HG02884 (cell line): ENCODE measurements around the gene TLK1.
A peak's percentile ranks its signal among the peaks of the same experiment; 100 is the strongest.

Experiments used
- ATAC-seq: cut with Tn5 transposase; IDR thresholded peaks from one replicate; pipeline ENCODE4 v1.9.1; 2021; ENCODE audit warnings: mild to moderate bottlenecking, moderate library complexity; ENCODE audit not compliant: unreplicated experiment

TLK1 gene

DNA sequence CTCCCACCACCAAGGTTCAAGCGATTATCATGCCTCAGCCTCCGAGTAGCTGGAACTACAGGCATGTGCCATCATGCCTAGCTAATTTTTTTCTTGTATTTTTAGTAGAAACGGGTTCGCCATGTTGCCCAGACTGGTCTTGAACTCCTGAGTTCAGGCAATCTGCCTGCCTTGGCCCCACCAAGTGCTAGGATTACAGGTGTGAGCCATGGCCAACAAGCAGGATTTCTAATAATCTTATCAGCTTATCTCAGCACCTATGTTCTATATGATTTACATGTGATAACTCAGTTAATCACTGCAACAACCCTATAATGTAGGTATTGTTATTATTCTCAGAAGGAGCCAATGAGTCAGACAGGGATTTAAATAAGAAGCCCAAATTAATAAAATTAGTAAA, 151.3 kb downstream of the TLK1 start:
- no peak for ATAC-seq

DNA sequence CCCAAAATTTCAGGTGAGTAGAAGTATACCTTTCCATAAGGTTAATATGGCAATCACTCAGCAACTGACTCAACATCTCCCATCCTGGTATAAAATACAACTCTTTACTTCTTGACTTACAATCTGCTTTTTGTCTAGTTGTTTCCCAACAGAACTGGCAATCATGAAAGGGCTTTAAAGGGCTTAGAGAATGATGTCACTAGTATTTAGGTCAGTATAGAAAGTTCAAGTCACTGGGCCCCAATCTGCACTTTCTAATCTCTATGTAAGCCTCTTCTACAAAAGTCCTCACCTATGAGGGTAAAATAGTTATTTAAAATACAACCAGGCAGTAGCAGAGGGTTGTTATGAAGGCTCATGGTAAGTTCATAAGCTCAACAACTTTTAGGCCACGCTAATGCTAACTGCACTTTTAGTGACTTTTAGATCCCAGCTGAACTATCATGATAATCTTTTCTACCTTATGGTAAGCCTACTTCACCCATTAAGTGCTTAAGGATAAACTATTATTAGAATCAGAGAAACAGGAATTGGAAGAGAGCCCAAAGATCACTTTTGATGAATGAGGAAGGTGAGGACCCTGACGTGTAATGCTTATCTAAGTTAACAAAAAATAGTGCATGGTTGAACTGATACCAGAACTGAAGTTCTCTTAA, 152.0 kb downstream of the TLK1 start:
- ATAC-seq: no peak

- no peak for ATAC-seq
Observed at GRCh38 chr2:171004833-171005232, 155.9 kb downstream of the TLK1 start.

DNA sequence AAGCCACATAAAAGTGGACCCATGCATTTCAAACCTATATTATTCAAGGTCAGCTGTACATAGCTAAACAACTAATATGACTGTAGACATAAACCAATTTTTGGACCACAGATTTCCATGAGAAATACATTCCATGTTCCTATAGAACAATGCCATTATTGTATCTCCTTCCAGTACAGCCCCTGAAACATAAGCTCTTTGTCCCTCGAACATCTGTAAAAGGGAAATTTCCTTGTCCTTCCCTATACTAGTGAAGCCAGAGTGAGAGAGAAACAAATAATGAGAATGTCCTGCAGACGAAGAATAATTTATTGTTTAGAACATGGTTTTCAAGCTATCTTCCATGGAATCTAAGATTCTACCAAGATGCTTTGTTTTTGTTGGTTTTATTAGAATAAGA, 156.3 kb downstream of the TLK1 start:
- ATAC-seq: no peak

- no peak for ATAC-seq
Observed at GRCh38 chr2:170999654-171000053, 161.0 kb downstream of the TLK1 start.

GRCh38 chr2:170997893-170998597, 162.6 kb downstream of the TLK1 start:
- ATAC-seq: no peak

DNA sequence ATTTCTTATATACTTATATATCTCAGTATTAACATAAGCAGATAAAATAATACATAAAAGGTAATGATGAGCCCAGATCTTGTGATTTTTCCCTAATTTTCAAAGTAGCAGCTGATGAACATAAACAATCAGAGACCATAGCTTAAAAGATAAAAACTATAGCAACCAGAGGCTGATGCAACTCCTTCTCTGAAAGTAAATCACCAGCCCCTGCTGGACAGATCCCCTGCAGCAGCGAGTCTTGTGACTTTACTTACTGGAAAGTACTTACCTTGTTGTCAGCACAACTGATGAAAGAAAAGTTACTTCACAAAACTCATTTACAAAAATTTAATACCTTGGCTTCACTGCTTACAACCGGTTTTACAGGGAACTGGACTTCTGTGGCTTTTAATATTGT, 164.4 kb downstream of the TLK1 start:
- ATAC-seq: no peak

DNA sequence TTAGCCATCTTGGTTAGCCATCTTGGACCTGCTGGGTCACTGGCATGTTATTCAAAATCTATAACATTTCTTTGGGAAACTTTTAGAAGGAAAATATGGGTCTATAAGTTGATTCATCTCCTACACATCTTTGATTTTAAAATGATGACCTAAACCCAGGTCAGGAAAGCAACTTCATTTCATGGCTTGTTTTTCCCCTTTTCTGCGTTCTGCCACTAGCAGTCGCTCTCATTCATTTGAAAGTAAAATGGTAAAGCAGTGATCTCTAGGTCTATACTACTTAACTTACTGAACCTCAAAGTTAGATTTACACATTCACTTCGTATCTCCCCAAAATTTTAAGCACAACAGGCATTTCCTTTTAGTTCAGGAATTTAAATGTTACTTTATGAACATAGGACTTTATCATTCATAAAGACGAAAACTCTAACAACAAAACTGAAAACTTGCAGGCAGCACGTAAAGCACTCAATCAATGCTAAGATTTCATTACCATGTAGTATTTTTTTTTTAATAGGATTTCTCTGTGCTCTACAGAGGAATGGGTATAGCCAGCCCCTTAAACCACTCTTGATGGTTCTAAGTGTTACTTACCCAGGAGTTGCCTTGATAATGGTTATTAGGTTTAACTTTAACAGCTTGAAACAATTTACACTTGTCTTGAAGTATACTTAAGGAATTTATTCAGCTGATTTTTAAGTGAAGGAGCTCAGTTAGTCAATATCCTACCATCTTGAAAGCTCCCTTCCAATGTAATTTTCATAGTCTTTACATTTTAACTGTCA, 169.1 kb downstream of the TLK1 start:
- ATAC-seq: no peak

DNA sequence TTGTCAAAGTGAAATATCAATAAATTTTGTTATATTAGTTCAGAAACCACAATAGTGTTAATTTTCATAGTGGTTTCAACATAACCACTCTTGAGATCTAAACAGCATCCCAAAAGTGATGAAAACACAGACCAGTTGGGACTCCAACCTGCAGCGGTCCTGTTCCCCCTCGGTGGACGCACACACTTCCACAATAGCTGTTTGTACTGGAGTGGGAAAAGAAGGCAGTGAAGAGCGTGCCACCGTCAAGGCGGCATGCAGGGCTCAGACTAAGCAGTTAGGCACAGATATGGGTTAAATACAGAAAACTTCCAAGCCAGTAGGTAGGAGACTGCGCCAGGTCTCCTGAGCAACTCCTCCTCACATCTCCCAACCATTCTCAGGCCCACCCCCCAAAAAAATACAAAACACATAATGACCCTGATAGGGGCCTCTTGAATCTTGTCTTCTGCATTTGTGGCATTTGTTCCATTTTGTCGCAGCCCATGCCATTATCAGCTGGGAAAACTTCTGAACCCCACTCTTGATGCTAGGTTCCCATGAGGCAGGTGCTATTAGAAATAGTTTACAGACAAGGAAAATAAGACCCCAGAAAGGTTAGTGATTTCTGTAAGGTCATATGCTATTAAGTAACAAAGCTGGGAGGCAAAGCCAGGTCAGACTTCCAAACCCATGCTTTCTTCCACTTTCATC, 174.0 kb downstream of the TLK1 start:
- ATAC-seq: no peak

DNA sequence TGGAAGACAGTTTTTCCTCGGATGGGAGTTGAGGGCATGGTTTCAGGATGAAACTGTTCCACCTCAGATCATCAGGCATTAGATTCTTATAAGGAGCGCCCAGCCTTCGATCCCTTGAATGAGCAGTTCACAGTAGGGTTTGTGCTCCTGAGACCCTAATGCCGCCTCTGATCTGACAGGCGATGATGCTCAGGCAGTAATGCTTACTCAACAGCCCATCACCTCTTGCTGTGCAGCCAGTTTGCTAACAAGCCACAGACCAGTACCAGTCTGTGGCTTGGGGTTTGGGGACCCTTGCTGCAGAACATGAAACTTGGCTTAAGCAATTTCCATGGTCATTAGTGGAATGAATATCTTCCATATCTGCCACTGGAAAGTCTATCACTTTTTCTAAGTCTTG, 175.3 kb downstream of the TLK1 start:
- ATAC-seq: no peak

DNA sequence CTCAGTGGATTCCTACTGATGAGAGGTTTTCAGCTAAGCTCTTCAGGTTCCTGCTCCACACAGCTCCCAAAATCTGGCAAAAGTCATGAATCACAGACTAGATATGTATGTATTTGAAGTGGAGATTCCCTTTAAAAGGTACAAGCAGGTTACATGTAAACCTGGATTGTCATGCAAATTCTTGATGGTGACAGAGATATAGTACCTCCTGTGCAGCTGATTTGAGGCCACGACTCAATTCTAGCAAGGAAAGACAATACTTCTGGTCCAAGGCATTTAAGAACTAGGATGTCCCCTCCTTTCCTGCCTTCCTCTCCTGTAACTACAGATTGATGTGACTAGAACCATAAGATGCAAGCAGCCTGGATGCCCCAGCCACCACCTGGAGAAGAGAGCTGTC, 176.6 kb downstream of the TLK1 start:
- no peak for ATAC-seq

- ATAC-seq: no peak
Observed at GRCh38 chr2:170975943-170976270, 184.8 kb downstream of the TLK1 start.

DNA sequence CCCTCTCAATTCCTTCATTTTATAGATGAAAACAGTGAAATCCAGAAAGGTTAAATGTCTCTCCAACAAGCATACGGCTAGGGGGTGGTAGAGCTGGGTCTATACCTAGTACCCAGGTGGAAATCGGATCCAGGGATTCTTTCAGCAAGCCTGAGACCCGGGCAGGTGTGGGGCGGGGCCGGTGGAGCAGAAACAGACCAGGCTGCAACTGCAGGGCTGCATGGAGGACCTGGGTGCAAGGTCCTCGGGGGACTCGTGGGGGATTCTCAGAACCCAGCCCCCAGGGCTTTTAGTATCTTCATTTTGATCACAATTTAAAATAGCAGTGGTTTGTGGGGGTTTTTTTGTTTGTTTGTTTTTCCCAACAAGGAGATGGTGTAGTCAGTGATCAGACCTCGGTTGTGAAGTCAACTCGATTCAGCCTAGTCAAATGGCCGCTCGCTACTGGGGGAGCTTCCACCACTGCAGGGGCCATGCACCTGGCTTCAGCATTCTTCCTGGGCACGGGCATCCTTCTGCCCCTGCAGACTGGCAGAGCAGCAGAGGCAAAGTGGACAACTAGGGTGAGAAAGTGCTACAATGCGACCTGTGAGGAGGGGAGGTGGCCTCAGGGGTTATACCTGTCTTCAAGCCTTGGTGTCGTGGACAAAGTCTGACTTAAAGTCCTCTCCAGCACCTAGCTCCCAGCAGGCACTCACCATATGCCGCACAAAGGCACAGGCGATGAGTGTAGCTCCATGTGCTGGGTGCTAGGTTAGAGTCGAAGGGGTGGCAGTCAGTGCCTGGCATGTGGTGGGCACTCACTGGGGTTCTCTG, 185.4 kb downstream of the TLK1 start:
- no peak for ATAC-seq

DNA sequence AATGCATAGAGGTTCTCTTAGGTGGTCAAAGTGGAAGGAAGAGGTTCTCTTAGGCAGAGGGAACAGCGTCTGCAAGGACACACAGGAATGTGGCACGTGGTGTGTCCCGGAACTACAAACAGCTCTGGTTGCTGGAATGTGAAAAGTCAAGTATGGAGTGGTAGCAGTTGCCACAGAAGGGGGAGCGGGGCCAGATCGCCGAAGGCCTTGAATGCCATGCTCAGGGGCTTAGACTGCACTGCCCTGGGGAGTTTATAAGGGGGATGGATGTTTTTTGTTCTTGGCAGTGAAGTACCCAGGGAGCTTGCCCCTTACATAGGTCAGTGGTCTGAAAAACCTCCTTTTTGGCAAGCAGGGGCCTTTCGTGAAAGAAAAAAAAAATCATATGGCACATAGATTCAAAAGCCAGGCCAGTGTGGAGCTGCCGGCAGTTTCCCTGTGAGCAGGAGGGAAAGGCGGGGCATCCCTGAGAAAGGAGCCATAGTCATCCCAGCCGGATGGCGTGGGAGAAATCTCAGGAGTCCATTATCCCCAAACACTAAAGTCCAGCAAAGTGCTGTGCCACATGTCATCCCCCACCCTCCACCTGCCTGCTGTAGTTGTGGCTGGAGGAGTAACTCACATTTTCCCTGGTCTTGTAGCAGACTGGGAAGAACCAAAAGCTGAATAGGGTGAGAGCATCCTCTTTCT, 186.2 kb downstream of the TLK1 start:
- no peak for ATAC-seq

- ATAC-seq: peak; percentile 78
Observed at GRCh38 chr2:170973492-170974303, 187.0 kb downstream of the TLK1 start.

- no peak for ATAC-seq
Observed at GRCh38 chr2:170973225-170973491, 187.5 kb downstream of the TLK1 start.

- no peak for ATAC-seq
Observed at GRCh38 chr2:170972296-170973224, 188.1 kb downstream of the TLK1 start.

- no peak for ATAC-seq
Observed at GRCh38 chr2:170971071-170971470, 189.6 kb downstream of the TLK1 start.
